Memory B cell (primary cell): ENCODE results near the gene UBE2J1.
A peak's percentile ranks its signal among the peaks of the same experiment; 100 is the strongest.

Experiments
- ATAC-seq: fragments of 150-1000 bp; cut with Tn5 transposase; 2 replicates; pipeline ENCODE4 v1.10.0; 2021; ENCODE audit warnings: low read depth, mild to moderate bottlenecking, moderate library complexity
- DNase-seq, 2 donors: peaks; one replicate each; pipeline ENCODE4 v3.0.0; 2022; ENCODE audit warnings: low spot score in 2 of 2
- H3K27ac Mint-ChIP-seq: one replicate; pipeline ENCODE4 v1.8.0; 2022; ENCODE audit warnings: mild to moderate bottlenecking, moderate library complexity, mixed read lengths
- H3K27me3 Mint-ChIP-seq: one replicate; pipeline ENCODE4 v1.8.0; 2022; ENCODE audit warnings: mixed read lengths
- H3K36me3 Mint-ChIP-seq: one replicate; pipeline ENCODE4 v1.8.0; 2022; ENCODE audit warnings: mild to moderate bottlenecking, mixed read lengths
- H3K4me1 Mint-ChIP-seq: one replicate; pipeline ENCODE4 v1.8.0; 2022; ENCODE audit warnings: mixed read lengths
- H3K4me3 Mint-ChIP-seq: one replicate; pipeline ENCODE4 v1.8.0; 2022; ENCODE audit warnings: mild to moderate bottlenecking, moderate library complexity, mixed read lengths
- H3K9me3 Mint-ChIP-seq: one replicate; pipeline ENCODE4 v1.8.0; 2022; ENCODE audit warnings: mixed read lengths

Gene UBE2J1

DNA sequence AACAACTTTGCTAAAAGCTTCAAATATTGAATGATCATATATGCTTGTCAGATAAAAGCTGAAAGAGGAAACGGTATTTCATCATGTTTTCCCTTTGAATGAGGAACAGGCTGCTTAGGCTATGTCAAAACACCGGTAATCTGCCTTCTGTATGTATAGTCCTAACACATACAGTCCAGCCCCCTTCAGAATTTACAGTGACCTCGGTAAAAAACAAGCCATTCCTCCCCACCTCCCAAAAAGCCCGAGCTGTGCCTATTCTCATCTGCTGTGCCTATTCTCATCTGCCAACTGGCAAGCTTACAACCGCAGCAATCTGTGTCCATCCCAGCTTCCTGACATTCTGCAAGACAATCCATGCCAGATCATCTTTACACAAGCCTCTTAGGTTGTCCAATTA lies 26.8 kb upstream of the UBE2J1 start:
- no peaks in the 10 kb centered on the region for H3K36me3 Mint-ChIP-seq
- no peaks in the 10 kb centered on the region for H3K27me3 Mint-ChIP-seq
- H3K4me1 Mint-ChIP-seq, result peaks cover 13% of the 10 kb centered on the region
- ATAC-seq, result no peak
- no peaks in the 10 kb centered on the region for H3K9me3 Mint-ChIP-seq
- DNase-seq, result no peak
- H3K27ac Mint-ChIP-seq, result no peak overlapping the region
- H3K4me3 Mint-ChIP-seq, result no peak overlapping the region

DNA sequence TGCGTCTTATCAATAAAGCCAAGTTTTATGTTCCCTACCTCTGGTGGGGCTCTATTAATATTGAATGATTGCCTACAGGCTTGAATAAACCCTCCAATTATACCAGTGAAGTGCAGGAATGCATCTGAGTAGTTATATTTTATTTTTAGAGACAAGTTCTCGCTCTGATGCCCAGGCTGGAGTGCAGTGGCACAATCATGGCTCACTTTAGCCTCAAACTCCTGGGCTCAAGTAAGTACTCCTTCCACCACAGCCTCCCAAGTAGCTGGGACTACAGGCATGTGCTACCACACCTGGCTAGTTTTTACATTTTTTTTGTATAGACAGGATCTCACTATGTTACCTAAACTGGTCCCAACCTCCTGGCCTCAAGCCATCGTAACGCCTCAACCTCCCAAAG lies 26.1 kb upstream of the UBE2J1 start:
- Mint-ChIP-seq H3K4me1 (peaks cover 13% of the 10 kb centered on the region), H3K27ac (no peak overlapping the region), H3K36me3 (no peaks in the 10 kb centered on the region), H3K9me3 (no peaks in the 10 kb centered on the region), H3K27me3 (no peaks in the 10 kb centered on the region), H3K4me3 (no peak overlapping the region)
- ATAC-seq (no peak), DNase-seq (no peak)

DNA sequence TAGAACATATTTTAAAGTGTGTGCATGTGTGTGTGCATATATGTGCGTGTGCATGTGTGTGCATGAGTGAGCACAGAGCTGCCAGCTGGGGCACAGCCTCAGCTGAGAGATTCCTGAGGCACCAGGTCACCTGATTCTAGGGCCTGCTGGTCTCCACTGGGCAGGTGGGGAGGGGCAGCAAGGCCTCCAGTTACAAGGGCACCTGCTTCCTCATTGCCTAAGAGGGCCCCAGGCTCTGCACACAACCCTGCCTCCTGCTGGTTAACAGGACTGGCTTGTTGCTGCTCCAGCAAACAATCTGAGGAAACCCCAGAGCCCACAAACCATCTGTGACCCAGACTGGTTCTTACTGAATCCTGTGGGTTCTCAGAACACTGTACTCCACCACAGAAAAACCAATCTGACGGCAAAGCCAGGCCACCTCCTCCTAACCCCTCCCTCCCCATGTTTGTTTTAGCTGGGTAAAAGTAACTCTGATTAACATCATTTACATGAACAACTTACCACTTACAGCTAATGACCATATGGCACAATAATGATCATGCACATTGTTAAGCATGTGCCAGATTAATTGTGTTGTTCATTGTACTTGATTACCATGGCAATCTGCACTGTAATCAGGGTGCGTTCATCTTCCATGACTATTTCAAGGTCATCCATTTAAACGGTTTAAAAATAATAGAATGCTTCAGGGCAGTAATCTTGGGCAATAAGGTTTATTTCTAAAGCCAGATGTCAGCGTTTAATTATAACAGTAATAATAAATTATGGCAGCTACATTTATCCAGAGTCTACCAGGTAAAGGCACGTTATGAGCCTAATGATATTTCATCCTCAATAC lies 23.1 kb upstream of the UBE2J1 start:
- peak; percentile 89 for ATAC-seq
- H3K27ac Mint-ChIP-seq, result peak overlapping the region; percentile 78
- H3K9me3 Mint-ChIP-seq, result no peaks in the 10 kb centered on the region
- peaks cover 16% of the 10 kb centered on the region for H3K4me1 Mint-ChIP-seq
- no peaks in the 10 kb centered on the region for H3K36me3 Mint-ChIP-seq
- H3K27me3 Mint-ChIP-seq, result no peaks in the 10 kb centered on the region
- no peak overlapping the region for H3K4me3 Mint-ChIP-seq
- peak; percentile 47 to 69 for DNase-seq

DNA sequence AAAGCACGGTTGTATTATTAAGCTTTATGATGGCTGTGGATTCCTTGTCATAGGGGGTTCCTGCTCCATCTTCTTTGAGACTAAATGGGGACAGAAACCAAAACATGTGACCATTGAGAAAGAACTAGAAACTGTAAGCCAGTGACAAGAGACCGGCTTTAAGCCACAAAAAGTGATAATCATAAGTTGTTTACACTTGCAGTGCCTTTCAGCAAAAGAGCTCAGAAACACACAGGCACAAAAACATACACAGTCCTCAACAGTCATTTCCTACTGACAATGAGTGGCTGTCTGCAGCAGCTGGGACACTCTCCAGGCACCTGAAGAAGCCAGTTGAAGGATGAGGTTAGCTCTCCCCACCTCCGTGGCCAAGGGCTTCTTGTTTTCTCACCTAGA lies 20.0 kb upstream of the UBE2J1 start:
- H3K4me3 Mint-ChIP-seq, result no peak overlapping the region
- H3K9me3 Mint-ChIP-seq, result no peaks in the 10 kb centered on the region

GRCh38 chr6:89371849-89372505 lies 19.5 kb upstream of the UBE2J1 start:
- H3K4me1 Mint-ChIP-seq, result peaks cover 17% of the 10 kb centered on the region
- DNase-seq, result peak; percentile 86 to 89
- H3K4me3 Mint-ChIP-seq, result no peak overlapping the region
- H3K27me3 Mint-ChIP-seq, result no peaks in the 10 kb centered on the region
- no peaks in the 10 kb centered on the region for H3K36me3 Mint-ChIP-seq
- H3K9me3 Mint-ChIP-seq, result no peaks in the 10 kb centered on the region
- peak; percentile 74 for ATAC-seq
- peak overlapping the region; percentile 20 for H3K27ac Mint-ChIP-seq

More for the DNA sequence above, 20.0 kb upstream of the UBE2J1 start:
- H3K27me3 Mint-ChIP-seq, result no peaks in the 10 kb centered on the region
- ATAC-seq (no peak), DNase-seq (no peak)
- H3K36me3 Mint-ChIP-seq, result no peaks in the 10 kb centered on the region
- H3K27ac Mint-ChIP-seq, result peak overlapping the region; percentile 20
- H3K4me1 Mint-ChIP-seq, result peaks cover 17% of the 10 kb centered on the region

DNA sequence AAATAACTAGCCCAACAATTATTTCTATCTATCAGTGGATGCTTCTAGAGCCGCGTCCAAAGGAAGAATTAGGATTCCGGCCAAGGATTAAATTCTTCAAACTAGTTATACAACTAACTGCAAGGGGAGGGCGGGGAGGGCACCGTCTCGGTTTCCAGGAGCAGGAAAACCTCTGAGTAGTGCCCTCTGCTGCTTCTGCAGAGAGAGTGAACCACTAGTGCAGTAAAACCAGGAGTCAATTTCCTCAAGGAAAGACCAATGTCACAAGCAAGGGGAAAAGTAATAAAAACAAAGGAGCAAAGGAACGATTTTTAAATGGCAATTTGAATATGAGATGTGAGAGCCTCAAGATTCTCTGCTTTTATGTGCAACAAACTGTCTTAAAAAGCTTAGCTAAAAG lies 16.5 kb upstream of the UBE2J1 start:
- DNase-seq, result no peak

DNA sequence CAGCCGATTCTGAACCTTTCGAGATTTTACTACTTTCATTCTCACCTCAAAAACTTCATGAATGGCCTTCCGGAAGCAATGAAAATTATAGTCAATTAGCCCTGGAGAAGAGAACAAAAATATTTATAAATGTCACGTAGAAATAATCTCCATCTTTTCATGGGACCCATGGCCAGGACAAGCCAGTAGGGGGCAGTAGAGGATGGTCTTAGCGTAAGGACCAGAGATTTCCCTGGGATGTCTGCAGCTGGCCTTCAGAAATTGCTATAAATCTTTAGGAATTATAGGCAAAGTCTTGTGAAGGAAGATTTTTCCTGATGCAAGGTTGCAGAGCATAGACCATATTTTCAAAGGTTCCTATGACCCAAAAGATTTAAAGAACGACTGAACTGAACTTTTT lies 15.6 kb upstream of the UBE2J1 start:
- no peak for ATAC-seq
- H3K4me3 Mint-ChIP-seq, result no peak overlapping the region
- H3K36me3 Mint-ChIP-seq, result no peaks in the 10 kb centered on the region
- no peaks in the 10 kb centered on the region for H3K9me3 Mint-ChIP-seq
- no peaks in the 10 kb centered on the region for H3K27me3 Mint-ChIP-seq
- peaks cover 23% of the 10 kb centered on the region for H3K4me1 Mint-ChIP-seq
- H3K27ac Mint-ChIP-seq, result no peak overlapping the region
- peak; percentile 49 to 56 for DNase-seq

More for the DNA sequence above, 16.5 kb upstream of the UBE2J1 start:
- Mint-ChIP-seq H3K4me1 (peaks cover 17% of the 10 kb centered on the region), H3K27me3 (no peaks in the 10 kb centered on the region), H3K36me3 (no peaks in the 10 kb centered on the region), H3K9me3 (no peaks in the 10 kb centered on the region), H3K4me3 (no peak overlapping the region), H3K27ac (no peak overlapping the region)
- no peak for ATAC-seq

- Mint-ChIP-seq H3K9me3 (peaks cover 3% of the 10 kb centered on the region), H3K36me3 (no peaks in the 10 kb centered on the region), H3K4me3 (no peak overlapping the region), H3K27ac (peak overlapping the region; percentile 67), H3K27me3 (no peaks in the 10 kb centered on the region), H3K4me1 (peaks cover 33% of the 10 kb centered on the region)
- ATAC-seq (no peak), DNase-seq (no peak)
These were observed 12.1 kb upstream of the UBE2J1 start for GRCh38 chr6:89364586-89364985.

- Mint-ChIP-seq H3K9me3 (peaks cover 3% of the 10 kb centered on the region), H3K36me3 (no peaks in the 10 kb centered on the region), H3K27me3 (no peaks in the 10 kb centered on the region), H3K27ac (no peak overlapping the region), H3K4me3 (no peak overlapping the region), H3K4me1 (peaks cover 43% of the 10 kb centered on the region)
- DNase-seq (no peak), ATAC-seq (no peak)
These were observed 8.6 kb upstream of the UBE2J1 start for GRCh38 chr6:89361171-89361570.

DNA sequence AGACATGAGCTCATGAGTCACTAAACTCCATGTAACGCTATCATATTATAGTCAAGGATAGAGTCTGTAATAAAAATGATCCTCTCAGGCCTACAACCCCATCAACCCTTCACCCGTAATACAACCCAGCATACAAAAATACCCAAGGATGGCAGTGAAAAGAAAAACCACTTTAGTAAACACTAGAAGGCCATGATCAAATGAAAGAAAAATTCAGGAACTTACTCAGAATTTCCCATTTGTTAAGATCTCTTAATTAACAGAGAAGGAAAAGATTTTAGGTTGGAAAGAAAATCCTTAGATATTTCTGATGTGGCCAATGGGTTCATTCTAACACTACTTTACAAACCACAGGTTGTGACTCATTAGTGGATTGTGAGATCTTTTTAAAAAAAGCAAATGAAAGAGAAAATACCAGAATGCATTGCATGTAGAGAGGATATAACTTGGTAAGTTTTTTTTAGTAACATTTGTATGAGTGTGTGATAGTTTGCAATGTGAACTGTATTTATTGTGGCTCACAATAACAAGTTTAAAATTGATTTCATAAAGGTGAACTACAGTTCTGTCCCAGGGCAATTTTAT lies 8.0 kb upstream of the UBE2J1 start:
- ATAC-seq, result no peak
- H3K4me3 Mint-ChIP-seq, result peak overlapping the region; percentile 34

GRCh38 chr6:89359561-89359960 lies 7.0 kb upstream of the UBE2J1 start:
- Mint-ChIP-seq H3K4me1 (peaks cover 43% of the 10 kb centered on the region), H3K27ac (peak overlapping the region; percentile 60), H3K27me3 (no peaks in the 10 kb centered on the region), H3K4me3 (no peak overlapping the region), H3K36me3 (no peaks in the 10 kb centered on the region), H3K9me3 (peaks cover 3% of the 10 kb centered on the region)
- DNase-seq (no peak), ATAC-seq (no peak)

More for the DNA sequence above, 8.0 kb upstream of the UBE2J1 start:
- Mint-ChIP-seq H3K36me3 (no peaks in the 10 kb centered on the region), H3K9me3 (peaks cover 3% of the 10 kb centered on the region), H3K27ac (peak overlapping the region; percentile 39), H3K27me3 (no peaks in the 10 kb centered on the region), H3K4me1 (peaks cover 43% of the 10 kb centered on the region)
- no peak for DNase-seq

DNA sequence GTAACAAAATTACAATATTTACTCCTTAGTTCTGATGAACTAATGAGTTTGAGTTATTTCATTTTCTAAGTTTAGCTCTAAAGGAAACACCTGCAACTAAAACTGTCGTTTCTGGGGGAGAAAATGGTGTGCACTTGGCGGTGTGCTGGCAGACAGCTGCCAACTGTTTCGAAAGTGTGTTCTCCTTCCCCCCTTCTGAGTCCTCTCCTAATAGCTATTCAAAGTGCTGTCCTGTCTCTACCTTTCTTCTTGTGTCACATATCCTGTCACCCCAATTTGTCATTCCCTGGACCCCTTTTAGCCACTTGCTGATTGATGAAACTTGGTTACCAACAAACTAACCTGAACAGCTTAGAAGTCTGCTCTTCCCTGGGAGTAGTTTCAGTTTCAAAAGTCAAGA lies 4.9 kb upstream of the UBE2J1 start:
- peak overlapping the region; percentile 91 for H3K27ac Mint-ChIP-seq
- peaks cover 38% of the 10 kb centered on the region for H3K4me1 Mint-ChIP-seq
- peak overlapping the region; percentile 89 for H3K4me3 Mint-ChIP-seq
- peaks cover 1% of the 10 kb centered on the region for H3K9me3 Mint-ChIP-seq
- DNase-seq, result peak in 1 of 2 donors; percentile 31
- no peaks in the 10 kb centered on the region for H3K27me3 Mint-ChIP-seq
- H3K36me3 Mint-ChIP-seq, result no peaks in the 10 kb centered on the region
- ATAC-seq, result peak; percentile 51

DNA sequence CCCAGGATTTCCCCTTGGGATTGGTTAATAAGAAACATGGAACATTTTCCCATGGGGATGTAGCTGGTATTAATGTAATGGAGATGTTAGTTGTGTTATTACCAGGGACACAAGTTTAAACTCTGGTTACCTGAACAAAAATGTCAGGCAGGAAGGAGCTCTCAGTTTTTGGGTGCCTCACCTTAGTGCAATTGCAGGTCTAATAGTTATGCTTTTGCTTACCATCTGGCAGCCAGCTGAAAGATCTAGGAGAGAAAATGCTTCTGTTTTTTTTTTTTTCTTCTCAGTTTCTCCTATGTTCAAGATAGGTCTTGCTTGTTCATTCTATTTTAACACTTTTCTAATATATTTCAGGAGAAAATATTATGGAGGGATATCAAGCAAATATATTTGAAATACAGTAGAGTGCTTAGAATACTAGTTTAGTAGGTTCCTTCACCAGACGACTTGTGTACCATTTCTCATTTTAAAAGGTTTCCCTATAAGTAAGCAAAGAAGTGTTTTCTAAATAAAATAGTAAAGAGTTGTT lies 4.2 kb upstream of the UBE2J1 start:
- H3K4me3 Mint-ChIP-seq, result peak overlapping the region; percentile 89
- ATAC-seq (no peak), DNase-seq (no peak)
- peaks cover 1% of the 10 kb centered on the region for H3K9me3 Mint-ChIP-seq
- peak overlapping the region; percentile 91 for H3K27ac Mint-ChIP-seq
- H3K27me3 Mint-ChIP-seq, result no peaks in the 10 kb centered on the region
- H3K36me3 Mint-ChIP-seq, result no peaks in the 10 kb centered on the region
- H3K4me1 Mint-ChIP-seq, result peaks cover 39% of the 10 kb centered on the region
